Measurements from ENCODE around the gene KIFBP.

Gene KIFBP

GRCh38 chr10:69052736-69053135 is 64.1 kb downstream of the KIFBP start:
- no peak for DNase-seq

GRCh38 chr10:69055241-69055640 is 66.6 kb downstream of the KIFBP start:
- DNase-seq, result no peak

- no peak for DNase-seq
Measured at GRCh38 chr10:69056129-69056528, 67.5 kb downstream of the KIFBP start.

GRCh38 chr10:69056536-69057260 is 68.1 kb downstream of the KIFBP start:
- DNase-seq, result no peak

- peak in 1 of 2 donors; percentile 5 for DNase-seq
Measured at GRCh38 chr10:69057261-69057950, 68.8 kb downstream of the KIFBP start.

GRCh38 chr10:69057951-69058297 is 69.3 kb downstream of the KIFBP start:
- DNase-seq, result no peak

DNA sequence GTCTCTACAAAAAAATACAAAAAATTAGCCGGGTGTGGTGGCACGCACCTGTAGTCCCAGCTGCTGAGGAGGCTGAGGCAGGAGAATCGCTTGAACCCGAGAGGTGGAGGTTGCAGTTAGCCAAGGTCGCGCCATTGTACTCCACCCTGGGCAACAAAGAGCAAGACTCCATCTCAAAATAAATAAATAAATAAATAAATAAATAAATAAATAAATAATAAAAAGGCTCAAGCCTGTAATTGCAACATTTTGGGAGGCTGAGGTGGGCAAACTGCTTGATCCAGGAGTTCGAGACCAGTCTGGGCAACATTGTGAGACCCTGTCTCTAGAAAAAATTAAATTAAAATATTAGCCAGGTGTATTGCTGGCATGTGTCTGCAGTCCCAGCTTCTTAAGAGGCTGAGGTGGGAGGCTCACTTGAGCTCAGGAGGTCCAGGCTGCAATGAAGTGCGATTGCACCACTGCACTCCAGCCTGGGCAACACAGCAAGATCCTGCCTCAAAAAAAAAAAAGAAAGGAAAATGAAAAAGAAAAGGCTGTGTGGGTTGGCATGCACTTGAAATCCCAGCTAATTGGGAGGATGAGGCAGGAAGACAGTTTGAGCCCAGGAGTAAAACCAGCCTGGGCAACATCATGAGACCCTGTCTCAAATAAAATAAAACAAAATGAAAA is 71.7 kb downstream of the KIFBP start:
- DNase-seq, result no peak

- peak in 1 of 2 donors; percentile 48 for DNase-seq
Measured at GRCh38 chr10:69061305-69062161, 72.9 kb downstream of the KIFBP start.

DNA sequence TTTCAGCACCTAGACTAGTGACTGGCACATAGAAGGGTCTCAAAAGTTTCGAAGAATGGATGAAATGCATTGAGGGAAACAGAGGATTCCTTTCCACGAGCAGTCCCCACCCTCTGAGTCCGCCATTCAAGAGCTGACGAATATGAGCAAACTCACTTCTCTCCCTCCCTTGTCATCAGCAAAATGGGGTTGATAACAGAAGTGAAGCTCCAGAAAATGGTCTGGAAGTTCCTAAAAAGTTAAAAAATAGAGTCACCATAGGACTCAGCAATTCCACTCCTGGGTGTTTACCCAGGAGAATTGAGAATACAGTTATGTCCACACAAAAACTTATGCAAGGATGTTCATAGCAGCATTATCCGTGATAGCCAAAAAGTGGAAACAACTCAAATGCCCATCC is 74.3 kb downstream of the KIFBP start:
- DNase-seq, result no peak

- no peak for DNase-seq
Measured at GRCh38 chr10:69064762-69065328, 76.2 kb downstream of the KIFBP start.

DNA sequence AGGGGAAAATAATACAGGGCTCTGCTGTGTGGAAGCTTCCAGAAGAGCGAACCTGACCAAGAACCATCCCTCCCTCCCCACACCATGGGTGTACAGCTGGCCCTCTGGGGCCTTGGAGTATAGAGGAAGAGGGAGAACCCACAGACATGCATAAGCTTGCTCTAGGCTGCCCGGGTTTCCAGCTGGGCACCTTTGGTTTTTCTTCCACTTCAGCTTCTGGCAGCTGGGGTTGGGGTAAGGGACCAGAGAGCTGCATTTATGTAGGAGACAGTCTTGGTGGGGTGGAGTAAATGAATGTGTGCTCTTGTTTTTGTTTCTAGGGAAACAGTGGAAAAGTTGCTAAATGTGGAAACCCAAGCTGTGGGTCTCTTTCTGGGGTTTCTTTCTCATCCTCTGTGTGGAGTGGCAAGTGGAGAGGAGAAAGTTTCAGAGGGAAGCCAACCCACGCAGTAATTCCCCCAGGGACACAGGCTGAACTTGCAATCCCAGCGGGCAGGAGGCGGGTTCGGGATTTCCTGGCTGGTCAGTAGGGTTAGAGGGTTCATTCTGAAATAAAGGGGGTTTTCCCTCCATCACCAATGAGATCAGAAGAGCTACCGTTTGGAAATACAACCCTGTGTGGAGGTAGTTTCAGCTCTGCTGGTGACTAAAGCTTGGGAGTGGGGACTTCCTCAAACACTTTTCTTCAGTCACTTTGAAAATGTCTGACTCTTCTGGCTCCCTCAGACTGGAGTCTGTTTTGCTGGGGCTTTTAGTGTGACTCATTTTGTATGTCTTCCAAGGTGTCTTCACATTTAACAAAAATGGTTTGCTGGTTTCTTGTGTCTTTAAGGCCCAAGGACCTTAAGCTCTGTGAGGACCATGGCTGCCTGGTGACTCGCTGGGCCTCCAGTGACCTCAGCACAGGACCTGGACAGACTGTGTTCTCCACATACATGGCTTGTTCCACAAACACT is 77.1 kb downstream of the KIFBP start:
- peak; percentile 53 to 89 for DNase-seq

All from bone marrow (tissue), 2 donors.